ENCODE data around the gene PCDHB5.
"Not testable (repeated sequence)": the region's sequence is repeated elsewhere in the genome, so short reads cannot be mapped to it uniquely, and the experiment has no call there.

PCDHB5 gene

GRCh38 chr5:141135030-141135717 is at the start of gene PCDHB5:
PCDHB5 (plus strand) TSS chr5:141135206; CDS start chr5:141135435, 229 bp downstream.
- no peak for TF ChIP-seq CTCF (IDR thresholded peaks at IDR 0.05; ENCODE audit: borderline replicate concordance, control extremely low read depth, extremely low read depth, insufficient read depth, missing control alignments)
- DNase-seq (ENCODE audit: low spot score) = no peak
- in situ Hi-C loops (cut with MboI; ENCODE audit: low sequenced_read_pairs, unreplicated experiment) = no loop called here

- in situ Hi-C loops (cut with MboI; ENCODE audit: low sequenced_read_pairs, unreplicated experiment) = no loop called here
- no peak for DNase-seq (ENCODE audit: low spot score)
Measured at GRCh38 chr5:141094481-141095262, 40.3 kb upstream of the PCDHB5 start, which contains the start of gene PCDHB2. PCDHB2 (plus strand) TSS chr5:141094615; CDS start chr5:141094791, 176 bp downstream.

GRCh38 chr5:141095263-141095641 is 39.8 kb upstream of the PCDHB5 start:
- in situ Hi-C loops (cut with MboI; ENCODE audit: low sequenced_read_pairs, unreplicated experiment) = no loop called here
- DNase-seq (ENCODE audit: low spot score) = no peak
- no peak for TF ChIP-seq CTCF (IDR thresholded peaks at IDR 0.05; ENCODE audit: borderline replicate concordance, control extremely low read depth, extremely low read depth, insufficient read depth, missing control alignments)

More at GRCh38 chr5:141094481-141095262, 40.3 kb upstream of the PCDHB5 start, which contains the start of gene PCDHB2:
- no peak for TF ChIP-seq CTCF (IDR thresholded peaks at IDR 0.05; ENCODE audit: borderline replicate concordance, control extremely low read depth, extremely low read depth, insufficient read depth, missing control alignments)

- DNase-seq (ENCODE audit: low spot score); in situ Hi-C loops (cut with MboI; ENCODE audit: low sequenced_read_pairs, unreplicated experiment): not testable (repeated sequence)
Measured at GRCh38 chr5:141096181-141096580, 38.8 kb upstream of the PCDHB5 start.

- in situ Hi-C loops (cut with MboI; ENCODE audit: low sequenced_read_pairs, unreplicated experiment); DNase-seq (ENCODE audit: low spot score): not testable (repeated sequence)
Measured at GRCh38 chr5:141096586-141096985, 38.4 kb upstream of the PCDHB5 start.

- TF ChIP-seq CTCF (IDR thresholded peaks at IDR 0.05; ENCODE audit: borderline replicate concordance, control extremely low read depth, extremely low read depth, insufficient read depth, missing control alignments) = no peak
- DNase-seq (ENCODE audit: low spot score) = no peak
- in situ Hi-C loops (cut with MboI; ENCODE audit: low sequenced_read_pairs, unreplicated experiment) = no loop called here
Measured at GRCh38 chr5:141100243-141100805, 34.7 kb upstream of the PCDHB5 start, which contains the start of gene PCDHB3. PCDHB3 (plus strand) TSS chr5:141100473; CDS start chr5:141100650, 177 bp downstream.

GRCh38 chr5:141101059-141101458 is 33.9 kb upstream of the PCDHB5 start:
- TF ChIP-seq CTCF (IDR thresholded peaks at IDR 0.05; ENCODE audit: borderline replicate concordance, control extremely low read depth, extremely low read depth, insufficient read depth, missing control alignments) = no peak
- in situ Hi-C loops (cut with MboI; ENCODE audit: low sequenced_read_pairs, unreplicated experiment) = no loop called here
- no peak for DNase-seq (ENCODE audit: low spot score)

GRCh38 chr5:141102070-141102469 is 32.9 kb upstream of the PCDHB5 start:
- DNase-seq (ENCODE audit: low spot score); in situ Hi-C loops (cut with MboI; ENCODE audit: low sequenced_read_pairs, unreplicated experiment): not testable (repeated sequence)

- DNase-seq (ENCODE audit: low spot score); in situ Hi-C loops (cut with MboI; ENCODE audit: low sequenced_read_pairs, unreplicated experiment): not testable (repeated sequence)
Measured at GRCh38 chr5:141102471-141102870, 32.5 kb upstream of the PCDHB5 start.
